Stimulated activated CD4-positive, alpha-beta T cell treated with anti-CD3 and anti-CD28 coated beads, Interleukin-1b, Interleukin-23, amount 100 ng/mL, for 24 hours (primary cell): ENCODE results near the gene IL6R.
"Not testable (repeated sequence)": the region's sequence is repeated elsewhere in the genome, so short reads cannot be mapped to it uniquely, and the experiment has no call there.

ENCODE experiments used
- DNase-seq, 4 experiments: peaks; one replicate each; pipeline ENCODE4 v3.0.0-alpha.2; 2020; ENCODE audit warnings: low read depth in 4 of 4, low spot score in 1 of 4

The IL6R gene

GRCh38 chr1:154479764-154480421 is 74.8 kb downstream of the IL6R start:
- peak in 3 of 4 experiments; percentile 34 to 52 (median 41) for DNase-seq

DNA sequence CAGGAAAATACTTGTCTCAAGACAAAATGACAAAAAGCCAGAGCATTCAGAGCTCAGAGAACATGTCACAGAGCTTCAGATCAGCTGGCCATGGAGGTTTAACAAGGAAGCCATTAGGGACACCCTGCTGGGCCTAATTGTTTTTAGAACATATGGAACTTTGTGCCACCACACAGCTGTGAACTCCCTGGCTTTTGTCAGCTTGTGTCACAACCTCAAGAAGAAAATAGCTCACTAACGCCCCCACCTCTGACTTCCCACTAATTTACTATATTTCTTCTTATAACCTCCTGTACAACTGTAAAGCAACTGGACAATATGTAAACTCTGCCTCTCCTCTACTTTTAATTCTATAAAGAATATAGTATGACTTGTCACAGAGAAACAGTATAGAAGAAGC is 75.9 kb downstream of the IL6R start:
- DNase-seq = no peak

- DNase-seq = no peak
These were observed 79.0 kb downstream of the IL6R start for GRCh38 chr1:154483941-154484803.

DNA sequence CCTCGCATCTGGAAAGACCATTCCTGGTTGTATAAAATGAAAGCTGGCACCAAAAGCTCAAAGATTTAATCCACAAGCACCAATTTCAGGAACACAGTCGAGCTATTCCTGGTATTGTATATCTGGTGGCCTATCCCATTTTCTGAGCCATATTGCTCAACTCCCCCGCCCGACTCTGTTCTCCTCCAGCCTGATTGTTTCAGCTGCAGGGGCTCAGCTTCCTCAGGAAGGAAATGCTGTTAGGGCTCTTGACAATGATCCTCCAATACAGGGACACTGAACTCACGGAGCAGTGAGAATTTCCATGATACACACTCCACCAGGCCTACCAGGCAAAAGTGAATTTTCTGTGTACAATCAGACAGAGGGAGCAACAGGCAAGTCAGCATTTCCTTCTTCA is 80.0 kb downstream of the IL6R start:
- no peak for DNase-seq

- DNase-seq = no peak
These were observed 80.9 kb downstream of the IL6R start for GRCh38 chr1:154485910-154486496.

DNA sequence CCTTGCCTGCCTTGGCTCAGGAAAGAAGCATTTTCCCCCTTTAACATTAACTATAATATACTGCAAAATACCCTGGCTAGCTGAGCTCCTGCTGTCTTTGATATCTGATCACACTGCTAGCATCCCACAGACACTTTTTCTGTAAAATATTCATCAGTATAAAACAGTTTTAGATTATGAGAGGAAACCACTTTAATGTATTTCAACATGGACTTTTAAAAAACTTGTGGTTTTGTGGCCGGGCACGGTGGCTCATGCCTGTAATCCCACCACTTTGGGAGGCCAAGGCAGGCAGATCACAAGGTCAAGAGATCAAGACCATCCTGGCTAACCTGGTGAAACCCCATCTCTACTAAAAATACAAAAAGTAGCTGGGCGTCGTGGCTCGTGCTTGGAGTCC is 81.6 kb downstream of the IL6R start:
- DNase-seq = not testable (repeated sequence)

DNA sequence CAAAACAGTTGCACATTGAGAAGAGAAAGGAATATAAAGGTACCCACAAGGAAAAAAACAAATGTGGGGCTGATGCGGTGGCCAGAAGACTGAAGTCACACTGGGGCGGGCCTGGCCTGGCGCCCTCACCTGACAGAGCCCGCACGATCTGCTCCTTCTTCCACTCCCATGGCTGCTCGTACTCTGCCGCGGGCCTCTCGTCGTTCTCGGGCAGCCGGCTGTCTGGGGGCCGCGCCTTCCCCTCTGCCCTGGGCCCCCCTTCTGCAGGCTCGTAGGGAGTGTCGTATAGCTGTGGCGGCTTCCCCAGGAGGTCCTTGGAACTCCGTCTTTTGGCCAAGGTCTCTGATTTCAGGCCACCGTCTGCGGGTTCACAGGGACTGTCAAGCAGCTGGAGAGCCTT is 83.8 kb downstream of the IL6R start:
- no peak for DNase-seq

GRCh38 chr1:154489695-154490274 is 84.6 kb downstream of the IL6R start:
- no peak for DNase-seq

GRCh38 chr1:154490317-154490716 is 85.2 kb downstream of the IL6R start:
- DNase-seq = no peak

DNA sequence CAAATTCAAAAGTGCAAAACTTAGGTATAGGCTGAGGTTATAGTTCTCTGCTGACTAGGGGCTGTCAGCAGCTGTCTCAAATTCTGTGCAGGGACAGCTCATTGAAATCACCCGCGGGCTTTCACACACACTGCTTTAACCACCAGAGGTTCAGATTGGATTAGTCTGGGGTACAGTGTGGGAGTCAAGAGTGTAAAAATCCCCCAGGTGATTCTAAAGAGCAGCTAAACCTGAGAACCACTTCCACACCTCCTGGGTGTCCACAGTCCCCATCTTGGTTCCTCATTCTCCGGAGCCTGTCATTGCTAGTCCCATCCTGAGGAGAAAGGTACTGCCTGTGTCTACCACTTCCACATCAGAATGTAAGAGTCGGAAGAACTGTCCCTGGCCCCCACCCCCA is 87.0 kb downstream of the IL6R start:
- DNase-seq = no peak

DNA sequence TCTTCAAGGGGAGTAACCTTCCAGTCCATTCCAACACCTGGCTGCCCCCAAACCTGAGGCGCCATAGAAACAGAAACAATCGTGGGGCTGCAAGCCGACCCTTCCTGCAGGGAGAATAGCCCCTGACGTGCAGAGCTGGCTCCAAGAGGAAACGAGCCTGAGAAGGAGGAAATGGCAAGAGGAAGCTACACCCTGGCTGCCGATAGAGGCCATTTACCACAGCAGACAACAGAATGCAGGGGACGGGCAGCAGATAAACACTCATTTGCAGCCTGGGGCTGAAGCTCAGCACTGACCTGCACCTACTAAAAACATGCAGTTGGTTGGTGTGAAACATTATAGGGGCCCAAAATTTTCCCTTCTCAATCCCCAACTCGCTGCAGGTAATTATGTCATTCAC is 88.1 kb downstream of the IL6R start:
- DNase-seq = no peak

DNA sequence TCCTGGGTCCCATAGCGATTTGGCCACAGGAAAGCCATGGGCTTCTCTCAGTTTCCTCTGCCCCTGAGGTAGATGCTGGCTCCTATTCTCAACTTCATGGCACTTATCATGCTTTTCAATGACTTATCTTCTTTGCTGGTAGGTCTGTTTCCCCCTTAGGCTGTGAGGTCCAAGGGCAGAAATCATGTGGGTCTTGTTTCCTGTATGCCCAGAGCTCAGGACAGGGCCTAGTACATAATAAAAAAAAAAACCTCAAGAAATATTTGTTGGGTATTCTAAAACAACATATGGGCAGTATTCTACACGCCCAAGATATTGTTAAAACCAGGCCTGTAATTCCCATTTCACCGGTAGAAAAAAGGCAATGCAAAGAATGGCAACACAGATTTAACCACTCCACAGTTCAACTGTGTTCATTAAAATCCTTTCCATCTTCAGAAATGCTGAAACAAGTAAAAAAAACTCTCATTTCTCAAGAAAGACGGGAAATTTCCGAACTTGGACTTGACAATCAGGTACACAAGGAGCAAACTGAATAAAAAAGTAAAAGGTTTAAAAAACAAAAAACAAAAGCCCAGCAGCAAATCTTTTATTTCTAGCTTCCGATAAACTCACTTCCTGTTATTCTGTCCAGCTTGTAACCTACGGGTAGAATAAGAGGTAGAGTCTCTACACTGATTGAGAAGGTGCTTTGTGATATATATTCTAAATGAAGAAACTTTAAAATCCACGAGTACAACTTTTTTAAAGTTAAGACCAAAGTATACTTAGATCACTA is 90.5 kb downstream of the IL6R start:
- DNase-seq = no peak

DNA sequence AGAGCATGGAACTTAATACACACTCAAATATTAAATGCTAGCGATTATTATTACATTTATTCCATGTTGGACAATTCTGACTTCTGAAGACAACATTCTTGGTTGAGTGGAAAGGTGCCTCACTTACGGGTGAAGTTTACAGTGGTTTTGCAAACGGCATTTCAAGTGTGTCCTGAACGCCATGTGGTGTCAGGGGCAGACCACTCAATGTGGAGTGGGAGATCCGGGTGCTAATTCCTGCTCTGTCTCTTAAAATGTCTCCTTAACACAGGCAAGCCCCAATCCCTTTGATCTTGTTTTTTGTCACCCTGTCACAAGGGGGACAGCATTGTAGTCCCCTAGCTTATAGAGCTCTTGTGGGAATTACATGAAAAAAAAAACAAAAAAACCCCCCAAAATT is 91.2 kb downstream of the IL6R start:
- no peak for DNase-seq

DNA sequence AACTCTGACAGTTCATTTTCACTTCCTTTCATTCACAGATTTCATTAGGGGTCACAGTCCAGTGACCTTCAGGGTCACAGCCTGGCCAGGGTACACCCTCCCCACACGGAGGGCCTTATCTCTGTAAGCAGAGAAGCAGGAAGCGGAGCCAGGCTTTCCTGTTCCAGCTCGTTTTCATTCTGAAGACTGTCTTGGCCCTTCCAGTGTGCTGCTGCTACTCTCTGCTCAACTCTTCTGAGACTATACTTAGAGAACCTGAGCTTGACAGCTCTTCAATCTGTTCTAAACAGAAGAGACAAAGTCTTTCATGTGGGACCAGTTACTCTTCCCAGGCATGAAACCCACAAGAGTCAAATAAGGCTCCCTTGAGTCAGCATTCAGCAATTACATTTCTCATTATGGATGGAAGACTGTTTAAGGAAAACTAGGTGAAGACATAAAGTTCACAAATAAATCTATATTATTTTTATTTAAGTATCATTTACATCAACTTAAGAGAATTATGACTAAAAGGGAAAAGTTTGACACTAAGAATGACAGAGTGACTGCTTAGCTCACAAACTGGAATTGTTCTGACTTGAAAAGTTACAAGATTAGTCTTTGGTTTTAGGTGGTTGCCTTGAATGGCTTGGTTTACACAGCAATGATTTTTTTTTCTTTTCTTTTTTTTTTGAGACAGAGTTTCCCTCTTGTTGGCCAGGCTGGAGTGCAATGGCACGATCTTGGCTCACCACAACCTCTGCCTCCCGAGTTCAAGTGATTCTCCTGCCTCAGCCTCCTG is 92.1 kb downstream of the IL6R start:
- DNase-seq = no peak

- no peak for DNase-seq
These were observed 94.3 kb downstream of the IL6R start for GRCh38 chr1:154499446-154499845.

GRCh38 chr1:154500533-154500932 is 95.4 kb downstream of the IL6R start:
- no peak for DNase-seq

- no peak for DNase-seq
These were observed 96.4 kb downstream of the IL6R start for GRCh38 chr1:154501423-154502065.

- DNase-seq = no peak
These were observed 97.1 kb downstream of the IL6R start, which contains the start of the genes SHE and TDRD10 for GRCh38 chr1:154502066-154502743. SHE (minus strand) TSS chr1:154502412; CDS start chr1:154502026, 386 bp downstream. TDRD10 (plus strand) TSS chr1:154502219; CDS start chr1:154506904, 4,685 bp downstream.

DNA sequence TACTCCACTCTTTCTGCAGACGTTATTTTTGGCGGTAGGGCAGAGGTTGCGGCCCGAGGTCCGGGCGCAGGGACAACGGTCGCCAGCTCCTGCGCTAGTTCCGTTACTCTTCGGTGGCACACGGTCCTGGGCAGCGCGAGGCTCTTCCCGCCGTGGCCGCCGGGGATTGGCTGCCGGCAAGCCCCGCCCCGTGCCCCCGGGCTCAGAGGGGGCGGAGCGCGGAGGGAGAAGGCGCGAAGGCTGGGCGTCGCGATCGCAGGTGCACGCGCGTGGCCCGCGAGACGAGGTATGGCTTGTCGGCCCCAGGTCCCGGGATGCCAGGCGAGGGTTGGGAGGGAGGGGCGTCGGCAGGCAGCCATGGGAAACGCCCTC is 97.6 kb downstream of the IL6R start:
- DNase-seq = no peak
